Measurements from ENCODE around the gene SCNM1.
A peak's percentile ranks its signal among the peaks of the same experiment; 100 is the strongest.

Gene SCNM1

GRCh38 chr1:151164732-151165280, 1.1 kb upstream of the SCNM1 start:
- H3K4me3 ChIP-seq (ENCODE audit: low read length), result peak overlapping the region; percentile 98
- TF ChIP-seq CTCF (conservative IDR thresholded peaks at IDR 0.05; ENCODE audit: low read length), result no peak
- DNase-seq (ENCODE audit: low read depth), result peak; percentile 22

- DNase-seq (ENCODE audit: low read depth), result peak; percentile 59
- no peak; the same call in 1 of the 2 replicates for TF ChIP-seq CTCF (conservative IDR thresholded peaks at IDR 0.05; ENCODE audit: low read length)
- H3K4me3 ChIP-seq (ENCODE audit: low read length), result peak overlapping the region; percentile 98
Observed at GRCh38 chr1:151165281-151165737, 635 bp upstream of the SCNM1 start.

- peak overlapping the region; percentile 98 for H3K4me3 ChIP-seq (ENCODE audit: low read length)
- peak; percentile 81 for DNase-seq (ENCODE audit: low read depth)
- TF ChIP-seq CTCF (conservative IDR thresholded peaks at IDR 0.05; ENCODE audit: low read length), result no peak
Observed at GRCh38 chr1:151166505-151166956, 587 bp downstream of the SCNM1 start.

- no peak for DNase-seq (ENCODE audit: low read depth)
- H3K4me3 ChIP-seq (ENCODE audit: low read length), result peak overlapping the region; percentile 98
- TF ChIP-seq CTCF (conservative IDR thresholded peaks at IDR 0.05; ENCODE audit: low read length), result no peak
Observed at GRCh38 chr1:151167116-151167515, 1.2 kb downstream of the SCNM1 start.

GRCh38 chr1:151171190-151171589, 5.2 kb downstream of the SCNM1 start:
- DNase-seq (ENCODE audit: low read depth), result no peak
- TF ChIP-seq CTCF (conservative IDR thresholded peaks at IDR 0.05; ENCODE audit: low read length), result no peak
- H3K4me3 ChIP-seq (ENCODE audit: low read length), result no peak overlapping the region

- no peak overlapping the region for H3K4me3 ChIP-seq (ENCODE audit: low read length)
- peak; percentile 34 for DNase-seq (ENCODE audit: low read depth)
- TF ChIP-seq CTCF (conservative IDR thresholded peaks at IDR 0.05; ENCODE audit: low read length), result no peak
Observed at GRCh38 chr1:151175041-151175741, 9.2 kb downstream of the SCNM1 start.

GRCh38 chr1:151175863-151176262, 9.9 kb downstream of the SCNM1 start, which contains the start of gene TMOD4:
TSS of gene TMOD4 (minus strand) at chr1:151175981. CDS start at chr1:151174875, 1,106 bp downstream.
- no peak within 1 kb of the TSS for H3K4me3 ChIP-seq (ENCODE audit: low read length)
- peak; percentile 13 for DNase-seq (ENCODE audit: low read depth)
- TF ChIP-seq CTCF (conservative IDR thresholded peaks at IDR 0.05; ENCODE audit: low read length), result peak; percentile 55
